MCF 10A (cell line): Measurements from ENCODE around the gene MAP2K5. TPM values are rescaled to one million over a fixed set of nuclear protein-coding genes. Genes with fewer than 3 reads are reported as not detected.

Source experiments
- BruUV-seq: library from RNA; stranded (reverse); fragments of 400-500 nt; replicated peaks from 2 replicates; lab custom pipeline; 2021; lab: Mats Ljungman, UMichigan
- CTCF ChIA-PET: fragments of 300-600 bp; sonication (Branson Sonifier 250); formaldehyde crosslinking; extraction: SDS; loops from one replicate; lab custom pipeline; 2021; ENCODE audit warnings: antibody characterized with exemption, inconsistent platforms; lab: Yijun Ruan, JAX
- POLR2A ChIA-PET: fragments of 300-600, 350-650 bp; sonication (Branson Sonifier 250); formaldehyde crosslinking; extraction: SDS; loops from one replicate; lab custom pipeline; 2020; ENCODE audit warnings: antibody characterized with exemption, inconsistent platforms; lab: Yijun Ruan, JAX
- DNase-seq: peaks from one replicate; pipeline ENCODE4 v3.0.0-alpha.2; 2018; ENCODE audit not compliant: unreplicated experiment
- H3K27ac Mint-ChIP-seq: one replicate; pipeline ENCODE4 v1.8.0; 2022; ENCODE audit warnings: mild to moderate bottlenecking, low read depth, mixed read lengths; ENCODE audit not compliant: unreplicated experiment
- H3K27me3 Mint-ChIP-seq: one replicate; pipeline ENCODE4 v1.8.0; 2022; ENCODE audit warnings: mixed read lengths; ENCODE audit not compliant: insufficient read depth, unreplicated experiment
- H3K36me3 Mint-ChIP-seq: one replicate; pipeline ENCODE4 v1.8.0; 2022; ENCODE audit warnings: mild to moderate bottlenecking, moderate library complexity, mixed read lengths; ENCODE audit not compliant: insufficient read depth, unreplicated experiment
- H3K4me1 Mint-ChIP-seq: one replicate; pipeline ENCODE4 v1.8.0; 2022; ENCODE audit warnings: mixed read lengths; ENCODE audit not compliant: insufficient read depth, unreplicated experiment
- H3K4me3 Mint-ChIP-seq: one replicate; pipeline ENCODE4 v1.8.0; 2022; ENCODE audit warnings: mild to moderate bottlenecking, moderate library complexity, mixed read lengths; ENCODE audit not compliant: unreplicated experiment
- H3K9me3 Mint-ChIP-seq: one replicate; pipeline ENCODE4 v1.8.0; 2022; ENCODE audit warnings: mixed read lengths; ENCODE audit not compliant: unreplicated experiment
- CTCF ChIP-seq: fragments of 200-600 bp; IDR thresholded peaks from one replicate; pipeline ENCODE4 v1.8.0; 2022; ENCODE audit warnings: antibody characterized with exemption, mild to moderate bottlenecking; ENCODE audit not compliant: unreplicated experiment
- intact Hi-C: fragments of 100-400 bp; cut with micrococcal nuclease; formaldehyde crosslinking; loops from 2 replicates; pipeline ENCODE4 v1.14.1; 2022
- total RNA-seq: library from RNA; stranded (reverse); gene quantifications from 2 replicates; pipeline ENCODE4 v1.2.3, GENCODE V29; 2022

Gene MAP2K5
- total RNA-seq, 1 experiment from 2014 or later: 24.4 TPM

- no peaks in the 10 kb centered on the region for H3K27me3 Mint-ChIP-seq
- BruUV-seq: no TSS peak
Observed at GRCh38 chr15:67836477-67836876, 294.0 kb downstream of the MAP2K5 start.

GRCh38 chr15:67836955-67837354 lies 294.5 kb downstream of the MAP2K5 start:
- Mint-ChIP-seq H3K27ac (no peak overlapping the region), H3K4me1 (peaks cover 9% of the 10 kb centered on the region), H3K36me3 (peaks cover 13% of the 10 kb centered on the region), H3K9me3 (no peaks in the 10 kb centered on the region), H3K4me3 (no peak overlapping the region), H3K27me3 (no peaks in the 10 kb centered on the region)
- DNase-seq: no peak
- CTCF ChIA-PET: interaction anchor here (0.6 to 2.1 kb wide), 5 partner anchors 29 to 504 kb away, joined by 3 to 13 read pairs (median 3); no protein-coding TSS in a partner anchor
- POLR2A ChIA-PET: interaction anchor here (1.7 kb wide), 1 partner anchor 379 kb away, joined by 5 read pairs; no protein-coding TSS in a partner anchor
- TF ChIP-seq CTCF: no peak
- intact Hi-C loops: loop anchor here (1.0 to 10.0 kb wide), 5 partner anchors 336 to 891 kb away; partner anchors contain the start of gene SMAD3
- no TSS peak for BruUV-seq

More at GRCh38 chr15:67836477-67836876, 294.0 kb downstream of the MAP2K5 start:
- intact Hi-C loops: loop anchor here (1.0 to 10.0 kb wide), 5 partner anchors 336 to 890 kb away; partner anchors contain the start of gene SMAD3
- peaks cover 9% of the 10 kb centered on the region for H3K4me1 Mint-ChIP-seq
- TF ChIP-seq CTCF: peak; percentile 84
- no peak overlapping the region for H3K27ac Mint-ChIP-seq
- peaks cover 13% of the 10 kb centered on the region for H3K36me3 Mint-ChIP-seq
- ChIA-PET POLR2A (interaction anchor here (0.8 to 1.7 kb wide), 2 partner anchors 315 to 379 kb away, joined by 3 to 5 read pairs; partner anchors contain the start of gene C15orf61), CTCF (interaction anchor here (0.5 to 2.1 kb wide), 11 partner anchors 13 to 604 kb away, joined by 3 to 13 read pairs (median 4); no protein-coding TSS in a partner anchor)
- no peak overlapping the region for H3K4me3 Mint-ChIP-seq
- DNase-seq: peak; percentile 54
- no peaks in the 10 kb centered on the region for H3K9me3 Mint-ChIP-seq

DNA sequence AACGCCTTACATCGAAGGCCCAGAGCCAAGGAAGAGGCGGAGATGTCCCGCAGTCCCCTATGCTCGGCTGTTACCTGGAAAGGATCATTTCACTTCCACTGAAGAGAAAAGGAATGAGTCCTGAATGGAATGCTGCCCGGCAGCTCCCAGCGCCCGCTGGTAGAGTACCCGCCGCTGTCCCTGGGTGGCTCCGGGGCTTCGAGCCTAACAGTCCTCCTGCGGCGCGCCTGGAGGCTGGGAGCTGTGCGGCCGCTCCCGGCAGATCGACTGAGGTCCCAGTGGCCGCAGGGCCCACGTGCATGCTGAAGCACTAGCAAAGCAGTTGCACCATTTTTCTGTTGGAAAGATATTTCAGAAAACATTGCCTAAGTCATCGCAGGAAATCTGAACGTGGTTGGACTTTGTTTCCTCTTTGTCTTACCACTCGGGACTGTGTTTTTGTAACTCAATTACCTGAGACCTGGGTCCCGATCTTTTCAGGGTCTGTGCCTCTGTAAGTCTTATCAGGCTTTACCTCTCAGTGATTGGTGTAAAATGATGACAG lies 296.4 kb downstream of the MAP2K5 start:
- no TSS peak for BruUV-seq
- peak overlapping the region; percentile 81 for H3K4me3 Mint-ChIP-seq
- H3K27ac Mint-ChIP-seq: peak overlapping the region; percentile 94
- no peaks in the 10 kb centered on the region for H3K9me3 Mint-ChIP-seq
- CTCF ChIA-PET: interaction anchor here (2.1 kb wide), 1 partner anchor 381 kb away, joined by 13 read pairs; no protein-coding TSS in a partner anchor
- no peaks in the 10 kb centered on the region for H3K27me3 Mint-ChIP-seq
- H3K4me1 Mint-ChIP-seq: peaks cover 6% of the 10 kb centered on the region
- intact Hi-C loops: loop anchor here (10.0 kb wide), 2 partner anchors 534 to 774 kb away; partner anchors contain the start of gene SMAD3
- POLR2A ChIA-PET: interaction anchor here (0.7 kb wide), 1 partner anchor 318 kb away, joined by 3 read pairs; the partner anchor contains the start of gene C15orf61
- DNase-seq: no peak
- TF ChIP-seq CTCF: no peak
- H3K36me3 Mint-ChIP-seq: peaks cover 13% of the 10 kb centered on the region

DNA sequence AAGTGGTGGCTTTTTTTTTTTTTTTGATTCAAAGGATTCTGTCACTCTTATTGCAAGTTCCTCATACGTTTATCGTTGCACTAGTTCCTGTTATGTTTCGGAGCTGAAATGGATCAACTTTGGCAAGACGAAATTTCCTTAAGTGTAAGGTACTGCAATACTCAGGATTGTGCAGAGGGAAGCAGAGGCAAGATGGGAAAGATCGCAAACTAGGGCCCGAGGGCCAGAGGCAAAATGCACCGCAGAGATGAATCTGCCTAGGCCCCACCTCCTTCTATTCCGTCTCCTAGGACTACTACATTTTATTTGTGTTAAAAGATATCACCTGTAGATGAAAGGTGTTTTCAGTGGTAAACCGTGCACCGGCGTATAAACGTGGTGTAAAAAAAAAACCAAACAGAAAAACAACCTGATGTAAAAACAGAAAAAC lies 297.0 kb downstream of the MAP2K5 start:
- H3K4me3 Mint-ChIP-seq: peak overlapping the region; percentile 81
- no peak for TF ChIP-seq CTCF
- H3K27ac Mint-ChIP-seq: peak overlapping the region; percentile 94
- POLR2A ChIA-PET: interaction anchor here (0.6 kb wide), 1 partner anchor 852 kb away, joined by 5 read pairs; no protein-coding TSS in a partner anchor
- no peaks in the 10 kb centered on the region for H3K4me1 Mint-ChIP-seq
- peak; percentile 60 for DNase-seq
- H3K9me3 Mint-ChIP-seq: no peaks in the 10 kb centered on the region
- intact Hi-C loops: loop anchor here (10.0 kb wide), 2 partner anchors 535 to 775 kb away; partner anchors contain the start of gene SMAD3
- H3K36me3 Mint-ChIP-seq: peaks cover 13% of the 10 kb centered on the region
- BruUV-seq: no TSS peak
- H3K27me3 Mint-ChIP-seq: no peaks in the 10 kb centered on the region
- CTCF ChIA-PET: no interaction called here
